HK-2 (cell line): Measurements from ENCODE around the gene DMD.
A peak's percentile ranks its signal among the peaks of the same experiment; 100 is the strongest.
"Not testable (repeated sequence)": the region's sequence is repeated elsewhere in the genome, so short reads cannot be mapped to it uniquely, and the experiment has no call there.

Experiments used
- DNase-seq: peaks from one replicate; pipeline ENCODE4 v3.0.0-alpha.2; 2018; ENCODE audit not compliant: unreplicated experiment

Gene DMD

DNA sequence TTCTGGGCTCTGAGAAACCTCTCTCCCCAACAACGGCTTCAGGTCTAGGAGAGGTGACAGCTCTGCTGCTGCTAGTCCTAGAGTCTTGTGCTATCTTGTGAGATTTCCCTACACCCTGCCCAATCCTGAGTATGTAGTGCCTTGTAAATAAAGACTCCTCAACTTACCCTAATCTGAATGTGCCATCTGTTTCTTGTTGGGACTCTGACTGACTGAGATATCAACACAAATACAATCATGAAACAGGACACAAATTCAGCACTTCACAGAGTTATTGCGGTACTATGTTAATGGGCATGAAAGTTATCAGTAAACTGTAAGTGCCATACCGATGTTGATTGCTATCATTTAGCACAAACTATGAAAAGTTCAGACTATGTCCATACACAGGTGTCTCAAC, 1610.5 kb downstream of the DMD start:
- no peak for DNase-seq

DNA sequence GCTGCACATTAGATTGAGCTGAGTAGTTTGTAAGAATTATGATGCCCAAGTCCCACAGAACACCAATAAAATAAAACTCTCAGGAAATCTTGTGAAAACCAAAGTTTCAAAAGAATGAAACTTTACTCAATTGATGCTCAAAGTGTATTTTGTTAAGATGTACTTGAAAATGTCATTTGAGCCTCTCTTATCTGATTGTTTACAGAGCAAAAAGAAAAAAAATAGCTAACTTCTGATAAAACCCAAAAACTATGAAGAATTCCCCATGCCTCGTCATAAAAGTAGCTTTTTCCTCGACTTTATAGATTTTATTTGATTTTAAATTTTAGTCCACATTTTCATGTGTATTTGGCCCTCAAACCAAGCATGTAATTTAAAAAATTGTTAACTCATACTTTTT, 1618.0 kb downstream of the DMD start:
- DNase-seq = no peak

DNA sequence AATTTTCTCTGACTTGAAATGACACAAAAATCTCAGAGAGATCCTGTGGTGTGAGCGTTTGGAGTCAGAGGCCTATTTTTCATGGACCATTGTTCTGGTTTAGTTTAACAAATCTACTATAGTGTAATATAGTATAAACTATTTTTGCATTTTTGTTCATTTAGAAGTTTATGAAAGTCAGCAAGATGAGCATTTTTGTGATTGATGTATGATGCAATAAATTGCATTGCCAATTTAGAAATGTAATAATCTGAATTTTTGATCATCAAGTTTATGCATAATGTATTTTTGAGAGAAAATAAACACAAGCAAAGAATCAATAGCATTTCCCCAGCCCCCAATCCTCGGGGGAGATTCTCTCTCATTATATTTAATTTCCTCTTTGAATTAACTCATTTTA, 1620.0 kb downstream of the DMD start:
- no peak for DNase-seq

DNA sequence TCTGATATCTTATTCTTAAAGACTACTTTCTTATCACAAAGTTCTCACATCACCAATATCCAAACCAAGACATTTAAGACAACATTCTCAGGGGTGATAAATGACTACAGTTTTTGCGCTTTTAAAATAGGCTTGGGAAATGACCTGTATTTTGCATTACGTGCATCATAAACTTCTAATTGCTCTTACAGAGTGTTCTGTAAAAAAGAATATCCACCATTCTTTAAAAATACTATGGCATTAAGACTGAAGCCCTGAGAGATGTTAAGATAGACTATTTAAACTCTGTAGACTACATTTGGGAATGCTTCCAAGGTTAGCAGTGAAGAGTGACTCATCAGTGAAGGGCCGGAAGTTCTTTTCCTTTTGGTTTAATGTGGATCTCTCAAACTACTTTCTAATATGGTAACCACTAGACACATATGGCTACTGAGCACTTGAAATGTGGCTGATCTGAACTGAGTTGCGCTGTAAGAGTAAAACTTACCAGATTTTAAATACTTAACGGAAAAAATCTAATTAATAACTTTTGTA, 1620.7 kb downstream of the DMD start:
- DNase-seq = no peak

DNA sequence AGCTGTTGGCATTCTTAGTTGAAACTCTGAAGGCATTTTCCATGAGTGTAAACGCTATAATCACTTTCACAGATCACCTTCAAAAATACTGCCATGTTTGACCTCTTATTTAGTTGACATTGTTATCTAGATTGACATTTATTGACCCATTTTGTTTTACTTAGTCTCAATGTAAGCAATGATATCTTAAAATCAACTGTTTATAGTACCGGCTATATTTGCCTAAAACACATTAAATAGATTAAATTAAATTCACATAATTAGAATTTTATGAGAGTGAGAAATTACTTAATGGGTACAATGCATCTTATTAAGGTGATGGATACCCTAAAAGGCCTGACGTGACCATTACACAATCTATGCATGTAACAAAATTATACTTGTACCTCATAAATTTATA, 1621.8 kb downstream of the DMD start:
- DNase-seq = no peak

DNA sequence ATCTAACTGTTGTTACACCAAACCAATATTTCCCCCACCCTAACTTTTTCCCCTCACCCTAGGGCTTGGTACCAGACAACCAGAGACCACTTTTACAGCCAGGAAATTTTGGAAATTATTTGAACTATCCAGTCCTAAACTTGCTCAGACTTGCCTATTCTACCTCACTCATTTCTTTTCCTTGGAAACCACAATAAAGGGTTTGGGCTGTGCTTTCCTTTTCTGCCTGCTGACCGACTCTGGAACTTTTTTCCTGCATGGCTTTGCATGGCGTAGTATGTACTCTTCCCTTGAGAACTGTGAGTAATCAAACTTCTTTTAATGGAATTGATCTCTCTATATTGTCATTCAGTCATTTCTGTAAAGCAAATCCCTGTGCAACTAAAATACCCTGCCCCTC, 1623.0 kb downstream of the DMD start:
- no peak for DNase-seq

DNA sequence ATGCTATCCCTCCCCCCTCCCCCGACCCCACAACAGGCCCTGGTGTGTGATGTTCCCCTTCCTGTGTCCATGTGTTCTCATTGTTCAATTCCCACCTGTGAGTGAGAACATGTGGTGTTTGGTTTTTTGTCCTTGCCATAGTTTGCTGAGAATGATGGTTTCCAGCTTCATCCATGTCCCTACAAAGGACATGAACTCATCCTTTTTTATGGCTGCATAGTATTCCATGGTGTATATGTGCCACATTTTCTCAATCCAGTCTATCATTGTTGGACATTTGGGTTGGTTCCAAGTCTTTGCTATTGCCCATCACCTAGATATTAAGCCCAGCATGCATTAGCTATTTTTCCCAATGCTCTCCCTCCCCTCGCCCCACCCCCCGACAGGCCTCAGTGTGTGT, 1627.5 kb downstream of the DMD start:
- DNase-seq = not testable (repeated sequence)

DNA sequence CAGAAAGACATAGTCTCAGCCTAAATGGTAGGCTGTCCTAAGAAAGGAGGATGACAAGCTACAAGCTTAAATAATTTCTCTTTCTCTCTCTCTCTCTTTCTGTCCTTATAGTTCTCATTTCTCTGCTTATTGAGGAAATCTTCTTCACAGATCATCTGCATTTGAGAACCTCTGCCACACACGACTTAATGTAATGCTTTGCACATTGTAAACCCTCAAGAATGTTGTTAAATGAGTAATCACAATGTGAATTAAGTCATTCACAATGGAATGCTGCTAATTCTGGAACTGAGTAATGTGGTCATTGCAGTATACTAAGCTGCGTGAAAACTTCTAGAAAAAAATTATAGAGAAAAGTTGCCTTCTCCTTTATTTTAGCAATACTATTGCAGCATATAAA, 1630.6 kb downstream of the DMD start:
- no peak for DNase-seq

DNA sequence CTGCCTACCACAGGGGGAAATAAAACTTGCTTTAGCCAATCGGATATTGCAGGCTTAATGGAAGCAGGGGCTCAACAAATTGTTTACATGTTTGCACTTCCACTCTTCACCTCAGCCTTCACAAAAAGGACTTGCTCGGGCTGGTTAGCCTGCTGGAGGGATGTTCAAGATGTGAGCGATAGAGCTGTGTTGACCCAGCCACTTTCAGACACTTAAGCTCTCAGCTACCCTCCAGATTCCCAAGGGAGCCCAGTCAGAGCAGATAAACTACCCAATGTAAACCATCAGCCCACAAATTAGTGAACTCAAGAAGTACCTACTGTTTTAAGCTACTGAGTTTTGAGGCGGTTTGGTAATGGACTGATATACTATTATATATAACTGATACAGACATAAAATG, 1631.1 kb downstream of the DMD start:
- no peak for DNase-seq

DNA sequence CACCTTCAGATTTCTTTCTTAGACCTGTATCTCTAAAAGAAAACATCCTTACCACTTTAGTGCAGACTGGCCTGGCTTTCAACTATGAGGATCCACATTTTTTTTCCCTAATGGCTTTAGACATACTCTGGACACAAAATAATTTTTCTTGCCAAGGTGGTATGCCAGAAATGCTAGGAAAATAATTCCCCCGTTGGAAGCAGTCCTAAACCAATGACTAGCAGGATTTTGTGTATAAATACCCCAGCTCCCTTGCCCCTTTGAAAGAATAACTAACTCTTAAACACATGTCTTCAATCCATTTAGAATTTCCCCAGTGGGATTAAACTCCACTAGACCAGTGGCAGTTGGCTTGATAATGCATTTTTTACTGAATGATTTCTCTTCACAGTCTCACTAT, 1639.0 kb downstream of the DMD start:
- DNase-seq = no peak

DNA sequence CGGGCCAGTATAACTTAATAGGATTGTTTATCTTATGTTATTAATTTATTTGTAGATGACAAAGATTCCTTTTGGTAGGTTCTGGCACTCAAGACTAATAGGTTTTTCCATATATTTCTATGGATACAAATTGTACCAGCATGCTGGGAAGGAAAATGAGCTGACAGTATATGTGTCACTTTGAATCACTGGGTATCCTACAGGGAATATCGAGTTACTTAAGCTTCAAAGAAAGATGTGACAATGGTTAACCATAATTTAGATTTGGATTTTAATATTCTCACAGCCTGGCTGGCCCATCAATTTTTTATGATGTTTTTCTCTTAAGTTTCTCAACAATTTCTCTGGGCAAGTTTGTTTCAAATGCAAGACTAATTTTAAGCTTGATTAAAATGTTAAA, 1640.7 kb downstream of the DMD start:
- no peak for DNase-seq

DNA sequence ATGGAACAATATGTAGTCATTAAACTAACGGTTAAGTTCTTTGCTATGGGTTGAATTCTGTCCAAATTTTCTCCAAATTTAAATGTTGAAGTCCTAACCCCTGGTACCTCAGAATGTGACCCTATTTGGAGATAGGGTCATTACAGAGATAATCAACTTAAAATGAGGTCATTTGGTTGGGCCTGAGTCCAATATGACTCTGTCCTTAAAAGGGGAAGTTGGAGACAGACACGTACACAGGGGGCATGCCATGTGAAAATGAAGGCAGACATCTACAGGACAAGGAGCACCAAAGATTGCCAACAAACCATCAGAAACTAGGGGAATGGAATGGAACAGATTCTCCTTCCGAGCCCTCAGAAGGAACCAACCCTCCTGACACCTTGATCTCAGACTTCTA, 1647.6 kb downstream of the DMD start:
- DNase-seq = no peak

DNA sequence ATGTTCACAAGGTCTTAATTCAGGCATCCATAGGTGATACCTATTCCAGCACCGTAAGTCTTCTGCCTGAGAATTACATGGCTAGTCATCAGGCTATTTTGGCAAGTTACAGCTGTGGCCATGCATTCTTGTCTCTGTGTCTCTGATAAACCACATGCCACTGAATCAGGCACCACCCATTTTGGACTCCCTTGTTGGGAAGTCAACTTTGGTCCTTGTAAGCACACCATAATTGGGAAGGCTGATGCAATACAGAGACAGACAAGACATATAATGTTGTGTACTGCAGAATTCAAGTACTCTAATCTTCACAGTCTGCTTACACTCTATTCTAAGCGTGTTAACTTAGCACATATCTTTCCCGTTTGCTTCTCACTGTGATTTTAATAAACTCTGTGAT, 1655.8 kb downstream of the DMD start:
- DNase-seq = no peak

DNA sequence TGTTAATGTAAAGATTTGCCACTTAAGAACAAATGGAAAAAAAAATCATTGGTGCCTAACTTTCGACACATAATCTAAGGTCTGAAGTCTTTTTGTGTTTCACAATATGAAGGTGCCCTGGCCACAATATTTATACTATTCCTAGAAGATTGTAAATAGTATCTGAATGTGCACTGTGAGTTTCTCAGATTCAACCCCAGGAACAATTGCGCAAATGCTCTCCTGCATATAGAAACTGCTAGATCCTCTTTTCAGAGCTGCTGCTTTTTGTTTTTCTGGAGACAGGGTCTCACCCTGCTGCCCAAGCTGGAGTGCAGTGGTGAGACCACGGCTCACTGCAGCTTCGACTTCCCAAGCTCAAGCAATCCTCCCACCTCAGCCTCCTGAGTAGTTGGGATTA, 1659.4 kb downstream of the DMD start:
- DNase-seq = no peak

DNA sequence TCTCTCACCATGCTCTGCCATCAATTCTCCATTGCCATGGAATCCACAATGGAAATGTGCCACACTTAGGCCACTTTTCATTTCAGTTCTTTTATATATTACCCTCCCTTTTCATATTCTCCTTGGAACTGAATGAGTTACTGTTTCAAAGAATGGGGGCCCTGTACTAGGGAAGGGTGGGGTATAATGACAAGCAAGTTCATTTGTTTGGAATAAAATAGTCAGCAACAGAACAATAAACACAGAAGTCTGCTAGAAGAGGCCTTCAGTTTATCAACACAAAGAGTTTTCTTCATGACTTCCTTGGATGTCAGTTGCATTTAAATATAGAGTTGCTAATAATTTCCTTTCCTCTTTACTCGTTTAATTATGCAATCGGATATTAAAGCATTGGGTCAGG, 1661.2 kb downstream of the DMD start:
- no peak for DNase-seq

DNA sequence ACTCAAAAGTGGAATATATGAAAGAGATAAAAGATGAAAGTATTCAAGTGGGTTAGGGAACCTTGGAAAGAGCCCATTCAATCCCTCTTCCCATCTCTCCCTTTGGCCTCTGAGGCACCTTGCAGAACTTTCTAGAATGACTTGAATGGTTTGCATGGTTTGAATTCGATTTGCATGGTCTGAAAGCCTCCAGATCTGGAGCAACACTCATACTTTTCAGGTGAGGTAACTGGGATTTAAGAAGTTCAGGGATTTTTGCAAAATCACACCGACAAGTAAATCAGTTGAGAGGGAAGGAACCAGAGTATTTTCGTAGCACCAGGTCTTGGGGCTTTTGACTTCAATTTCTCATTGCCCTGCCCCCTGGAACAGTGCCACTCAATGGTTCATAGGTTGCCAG, 1663.5 kb downstream of the DMD start:
- DNase-seq = no peak

DNA sequence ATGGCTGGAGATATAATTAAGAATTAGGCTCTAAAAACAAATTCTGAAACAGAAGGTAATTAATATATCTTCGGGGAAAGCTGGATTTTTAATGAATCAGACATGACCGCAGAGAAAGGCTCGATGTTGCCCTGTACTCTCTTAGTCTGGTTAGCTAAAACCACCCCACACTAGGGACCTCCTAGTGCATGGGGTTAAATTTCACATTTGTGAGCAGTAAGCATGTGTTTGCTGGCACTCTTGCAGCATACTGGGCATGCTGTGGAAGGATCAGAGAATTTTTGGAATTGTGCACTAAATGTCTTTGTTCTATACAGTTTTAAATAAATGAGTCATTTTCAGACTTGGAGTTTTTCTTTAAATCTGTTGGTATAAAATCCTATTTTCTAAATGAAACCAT, 1663.9 kb downstream of the DMD start:
- no peak for DNase-seq

DNA sequence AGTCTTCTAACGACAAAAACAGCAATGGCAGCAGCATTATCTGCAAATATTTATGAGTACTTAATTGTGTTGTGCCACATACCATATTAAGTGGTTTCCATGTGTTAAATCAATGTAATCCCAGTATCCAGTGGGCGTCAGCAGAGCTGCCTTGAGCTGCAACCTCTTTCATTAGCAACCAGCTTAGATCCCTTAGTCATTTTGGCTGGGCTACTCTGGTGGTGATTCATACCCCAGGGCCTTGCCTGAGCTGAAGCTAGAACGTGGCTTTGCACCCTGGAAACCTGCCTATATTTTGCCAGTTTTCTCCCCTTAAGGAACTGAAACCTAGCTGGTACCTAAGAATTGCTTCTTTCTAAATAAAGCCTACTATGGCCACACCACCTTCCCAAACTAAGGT, 1665.2 kb downstream of the DMD start:
- peak; percentile 19 for DNase-seq

DNA sequence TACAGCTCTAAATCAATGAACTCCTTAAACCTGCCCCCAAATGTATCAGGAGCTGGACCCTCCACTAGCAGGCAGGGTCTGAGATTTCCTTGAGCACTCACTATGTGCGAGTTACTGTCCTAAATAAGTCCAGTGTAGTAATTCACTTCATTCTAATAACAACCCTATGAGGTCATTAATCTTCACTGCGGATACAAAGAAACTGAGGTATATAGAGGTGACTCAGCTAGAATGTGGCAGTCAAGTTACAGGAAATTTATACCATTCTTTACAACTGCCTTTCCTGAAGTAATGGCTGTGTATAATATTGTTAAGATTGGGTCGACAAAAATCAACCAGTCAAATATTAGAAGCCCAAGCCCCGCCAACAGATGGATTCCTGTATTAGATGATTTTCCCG, 1665.6 kb downstream of the DMD start:
- no peak for DNase-seq

DNA sequence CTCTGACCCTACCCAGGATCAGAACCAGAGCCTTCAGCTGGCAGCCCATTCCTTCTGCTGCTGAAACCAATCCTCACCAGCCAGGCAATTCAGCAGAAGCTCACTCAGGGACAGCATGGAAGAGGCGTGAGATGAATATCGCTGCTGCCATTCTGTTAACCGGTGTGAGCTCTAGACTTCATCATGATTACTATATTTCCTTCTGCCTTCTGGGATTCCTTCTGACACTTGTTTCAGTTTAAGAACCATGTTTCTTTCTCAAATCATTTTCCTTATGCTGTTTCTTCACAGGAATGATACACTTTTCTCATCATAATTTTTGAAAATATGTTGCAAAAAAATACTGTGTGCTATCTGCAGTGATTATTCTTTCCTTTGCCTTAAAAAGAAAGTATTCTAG, 1666.2 kb downstream of the DMD start:
- DNase-seq = no peak

DNA sequence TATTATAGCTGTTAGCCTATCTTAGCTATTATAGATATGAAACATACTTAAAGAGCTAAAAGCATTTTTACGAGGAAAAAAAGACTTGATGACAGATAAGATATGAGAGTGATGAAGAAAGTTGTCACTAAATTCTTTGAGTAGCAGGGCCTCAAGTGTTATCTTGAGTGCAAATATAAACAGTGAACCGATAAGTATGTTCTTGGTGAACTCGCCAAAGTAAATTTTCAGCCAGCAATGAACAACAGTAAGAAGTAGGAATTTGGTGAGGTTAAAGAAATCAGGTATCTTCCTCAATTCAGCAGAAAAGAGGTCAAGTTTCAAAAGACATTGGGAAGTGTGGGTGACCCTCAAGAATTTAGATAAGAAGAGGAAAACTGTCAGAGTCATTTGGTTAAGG, 1667.7 kb downstream of the DMD start:
- DNase-seq = no peak

DNA sequence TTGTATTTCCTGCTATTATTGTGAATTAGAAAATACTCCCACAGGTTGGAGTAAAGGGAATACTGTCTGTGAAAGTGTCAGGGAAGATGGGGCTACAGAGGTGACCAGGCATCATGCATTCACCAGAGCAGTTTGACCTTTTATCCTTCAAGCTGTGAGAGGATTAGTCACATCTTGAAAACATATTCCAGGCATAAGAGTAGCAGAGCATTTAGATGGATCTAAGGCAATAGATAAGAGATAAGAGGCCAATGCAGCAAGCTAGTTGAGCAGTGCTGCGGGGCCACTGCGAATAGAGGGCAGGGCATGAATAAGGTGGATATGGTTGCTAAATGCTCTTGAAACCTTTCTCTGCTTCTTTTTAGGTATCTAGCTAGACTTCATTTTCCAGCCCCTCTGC, 1668.8 kb downstream of the DMD start:
- no peak for DNase-seq

DNA sequence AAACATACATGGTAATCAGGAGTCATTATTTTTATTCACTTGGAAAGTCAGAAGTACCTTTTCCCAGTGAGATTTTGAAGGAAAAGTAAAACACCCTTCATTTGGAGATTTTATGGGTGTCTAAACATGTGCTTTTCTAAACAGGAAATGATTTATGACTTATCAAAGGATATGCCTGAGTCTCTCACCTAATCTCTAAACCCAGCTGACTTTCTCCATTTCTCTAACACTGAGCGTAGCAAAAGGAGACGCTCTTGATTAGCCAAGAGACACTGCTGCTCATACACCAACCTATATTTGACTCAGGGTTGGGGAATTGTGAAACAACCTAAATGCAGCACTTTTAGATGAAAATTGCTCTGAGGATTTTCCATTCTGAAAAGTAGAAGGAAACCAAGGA, 1671.0 kb downstream of the DMD start:
- no peak for DNase-seq

DNA sequence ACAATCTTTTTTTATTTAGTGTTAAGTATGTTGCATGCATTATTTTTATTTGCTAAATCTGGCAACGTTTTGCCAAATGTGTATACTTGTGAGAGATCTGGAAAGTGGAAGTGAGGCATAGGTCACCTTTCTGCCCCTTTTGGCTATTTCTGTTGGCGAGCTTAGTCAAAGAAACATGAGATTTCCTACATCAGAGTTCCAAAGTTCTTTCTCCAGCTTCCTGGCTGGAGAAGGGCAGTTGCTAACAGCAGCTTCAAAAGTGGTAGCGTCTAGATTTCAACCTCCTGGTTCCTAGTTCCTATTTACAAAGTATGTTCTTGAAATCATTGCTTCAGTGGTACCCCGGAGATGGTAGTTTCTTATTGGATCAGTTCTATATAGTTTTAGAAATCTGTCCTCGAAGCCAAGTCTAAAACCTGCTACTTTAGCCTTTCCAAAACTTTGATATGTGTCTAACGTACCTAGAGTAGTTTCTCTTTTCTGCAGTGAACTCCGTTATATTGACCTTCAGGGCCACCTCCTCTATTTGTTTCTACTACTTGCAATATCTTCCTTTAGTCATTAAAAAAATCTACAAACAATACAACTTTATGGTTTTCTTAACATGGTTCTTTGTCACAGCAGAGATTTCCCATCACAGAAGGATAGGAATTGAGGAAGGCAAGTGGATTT, 1683.8 kb downstream of the DMD start:
- no peak for DNase-seq
